GM03348 (cell line): ENCODE measurements around the gene ZNF385D.
"Not testable (repeated sequence)": the region's sequence is repeated elsewhere in the genome, so short reads cannot be mapped to it uniquely, and the experiment has no call there.

Source experiments
- DNase-seq: peaks from one replicate; pipeline ENCODE4 v3.0.0; 2012; ENCODE audit warnings: low spot score

The ZNF385D gene

DNA sequence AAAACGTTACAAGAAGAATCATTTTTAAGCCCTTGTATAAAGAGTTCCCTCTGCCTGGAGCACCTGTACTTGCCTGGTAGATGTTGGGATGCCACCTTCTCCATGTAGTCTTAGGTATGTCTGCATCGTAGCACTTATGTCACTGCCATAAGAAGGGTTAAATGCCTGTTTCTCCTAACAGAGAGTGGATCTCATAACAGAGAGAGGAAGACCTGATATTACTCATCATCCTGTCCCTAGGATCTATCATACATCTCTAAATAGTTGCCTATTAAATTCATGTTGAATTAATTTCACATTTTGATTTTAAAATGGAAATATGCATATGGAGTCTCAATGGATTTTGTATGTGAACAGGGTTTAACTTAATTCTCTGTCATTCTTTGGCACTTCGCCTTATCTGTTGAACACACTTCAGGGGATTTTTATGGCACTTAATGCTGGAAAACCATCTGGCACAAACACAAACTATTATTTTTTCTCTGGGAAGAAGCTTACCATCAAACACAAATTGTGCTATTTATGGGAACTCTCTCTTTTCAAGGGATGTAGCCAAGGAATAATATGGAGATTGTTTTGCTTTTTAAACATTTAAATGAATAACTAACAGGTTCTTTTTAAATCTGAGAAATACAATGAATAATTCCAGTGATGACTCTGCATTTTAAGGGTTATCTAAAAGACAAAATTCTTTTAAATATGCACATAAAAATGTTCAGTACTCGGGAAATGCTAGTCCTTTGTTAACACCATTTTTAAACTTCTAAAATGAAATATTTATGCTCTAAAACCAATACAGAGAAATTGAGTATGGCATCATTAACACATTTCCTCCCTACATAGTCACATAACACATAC is 230.7 kb downstream of the ZNF385D start:
- no peak for DNase-seq

DNA sequence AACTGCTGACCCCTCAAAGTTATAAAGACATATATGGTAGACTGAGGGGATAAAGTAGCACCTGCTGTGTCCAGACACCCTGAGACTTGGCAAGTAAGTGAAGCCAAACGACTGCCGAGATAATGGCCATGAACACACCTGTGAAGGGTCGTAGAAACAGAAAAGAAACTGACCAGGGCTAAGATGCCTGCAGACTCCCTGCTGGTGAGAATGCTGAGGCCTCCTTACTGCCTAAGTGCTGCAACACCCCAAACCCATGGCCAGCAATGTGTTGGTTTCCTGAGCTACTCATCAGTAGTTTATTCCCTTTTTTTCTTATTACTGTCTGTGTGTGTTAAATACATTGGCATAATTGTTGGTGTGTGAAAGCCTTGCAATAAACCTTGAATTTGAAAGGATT is 233.8 kb downstream of the ZNF385D start:
- no peak for DNase-seq

DNA sequence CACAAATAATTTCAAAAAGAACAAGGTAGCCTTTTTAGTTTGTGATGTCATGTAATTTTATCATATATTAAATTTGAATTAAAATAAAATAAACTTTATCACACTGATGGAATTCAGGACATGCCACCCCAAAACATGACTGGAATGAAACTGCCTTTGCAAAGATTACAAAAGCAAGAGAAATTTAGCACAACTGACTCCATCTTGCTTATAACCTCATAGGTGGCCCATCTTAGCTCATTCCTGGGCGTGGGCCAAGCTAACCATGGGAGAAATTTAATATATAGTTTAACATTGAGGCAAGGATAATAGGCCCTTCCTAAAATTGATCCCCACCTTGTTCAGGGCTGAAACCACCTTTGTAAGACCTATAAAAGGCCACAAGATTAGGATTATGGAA is 235.6 kb downstream of the ZNF385D start:
- no peak for DNase-seq

DNA sequence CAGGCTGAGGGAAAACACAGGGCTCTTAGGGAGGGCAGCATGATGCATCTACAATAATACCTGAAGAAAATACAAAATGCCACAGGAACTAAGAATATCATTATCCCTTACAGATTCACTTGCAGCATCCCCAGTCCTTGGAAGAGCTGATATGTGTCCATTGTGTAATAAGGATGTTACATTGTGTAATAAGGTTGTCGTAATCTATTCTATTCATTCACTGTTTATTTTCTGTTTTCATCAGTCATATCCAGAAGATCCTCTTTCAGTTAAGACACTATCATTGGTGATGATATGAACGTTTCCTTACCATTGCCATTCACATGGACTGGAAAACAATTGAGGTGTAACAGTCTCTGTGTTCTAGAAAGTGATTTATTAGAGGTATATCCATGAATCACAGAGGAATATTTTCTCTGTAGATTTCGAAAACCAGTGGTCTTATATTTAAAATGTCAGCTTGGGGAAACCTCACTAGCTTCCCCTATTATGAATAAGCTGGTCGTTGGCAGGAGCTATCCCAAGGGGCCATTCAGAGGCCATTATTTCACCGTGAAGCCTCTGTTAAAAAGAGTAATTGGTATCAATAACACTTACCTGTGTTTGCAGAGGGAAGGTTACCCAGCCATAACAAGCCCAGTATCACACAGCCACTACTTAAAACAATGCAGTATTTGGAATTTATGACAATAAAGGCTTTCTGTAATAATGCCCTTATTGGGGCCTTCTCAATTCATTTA is 241.1 kb downstream of the ZNF385D start:
- peak; percentile 7 for DNase-seq

DNA sequence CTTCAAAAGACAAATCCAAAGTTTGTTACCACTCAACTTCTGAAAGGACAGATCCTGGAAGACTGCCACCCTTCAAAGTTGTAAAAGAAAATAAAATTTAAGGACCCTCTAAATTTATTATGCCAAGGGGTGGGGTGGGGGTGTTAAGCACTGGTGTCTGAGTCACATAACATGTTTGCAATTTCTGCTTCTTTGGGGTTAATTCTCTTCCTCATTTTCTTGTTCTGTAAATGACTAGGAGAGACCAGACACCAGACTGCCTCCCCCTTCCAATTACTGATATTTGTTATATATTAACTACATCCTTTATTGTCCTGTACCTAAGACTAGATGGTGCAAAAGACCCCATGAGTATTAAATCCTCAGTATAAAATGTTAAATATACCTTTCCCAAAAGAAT is 242.8 kb downstream of the ZNF385D start:
- no peak for DNase-seq

DNA sequence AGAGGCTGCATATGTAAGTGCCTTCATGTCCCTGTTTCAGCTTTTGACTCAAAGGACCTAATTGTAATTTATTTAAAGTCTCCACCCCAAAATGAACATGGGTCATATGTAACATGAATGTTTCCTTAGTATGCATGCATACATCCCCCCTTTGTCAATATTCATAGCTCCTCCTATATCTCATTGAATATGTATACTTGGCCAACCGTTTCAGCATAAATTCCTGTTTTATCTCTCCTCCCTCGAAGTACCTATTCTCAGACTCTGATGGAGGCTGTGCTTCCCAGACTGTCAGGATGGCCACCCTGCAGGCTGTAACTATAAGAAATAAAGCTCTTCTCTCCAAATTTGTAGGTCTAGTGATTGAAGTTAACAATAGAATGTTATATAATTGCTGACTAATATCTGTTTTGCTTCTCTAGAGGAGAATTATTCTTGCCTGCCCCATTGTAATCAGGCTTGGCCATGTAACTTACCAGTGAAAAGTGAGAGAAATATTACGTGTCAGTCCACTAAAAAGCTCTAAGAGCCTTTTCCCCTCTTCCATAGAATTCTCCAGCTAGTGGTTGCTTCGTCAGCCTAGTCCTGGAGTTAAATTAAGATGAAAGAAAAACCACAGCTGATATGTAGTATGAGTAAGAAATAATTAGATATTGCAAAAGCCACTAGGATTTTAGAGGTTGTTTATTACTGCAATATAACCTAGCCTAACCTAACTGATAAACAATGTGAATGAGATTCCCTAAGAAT is 245.1 kb downstream of the ZNF385D start:
- no peak for DNase-seq

DNA sequence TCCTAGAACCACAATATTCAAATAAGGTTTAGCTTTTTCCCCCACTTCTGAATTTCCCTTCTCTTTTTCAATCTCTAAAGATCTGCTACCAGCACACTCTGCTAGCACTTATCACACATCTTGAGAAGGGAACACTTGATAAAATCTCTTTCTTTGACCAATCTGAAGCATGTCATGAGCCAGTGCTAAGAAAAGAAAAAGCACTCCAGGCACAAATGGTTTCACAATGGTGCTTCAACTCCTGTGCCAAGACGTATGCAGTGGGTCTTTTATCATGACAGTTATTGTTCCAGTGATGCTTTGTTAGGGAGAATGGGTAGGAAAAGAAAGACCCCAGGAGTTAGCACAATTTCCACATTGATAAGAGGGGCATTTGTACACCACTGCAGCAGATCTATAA is 248.4 kb downstream of the ZNF385D start:
- no peak for DNase-seq

DNA sequence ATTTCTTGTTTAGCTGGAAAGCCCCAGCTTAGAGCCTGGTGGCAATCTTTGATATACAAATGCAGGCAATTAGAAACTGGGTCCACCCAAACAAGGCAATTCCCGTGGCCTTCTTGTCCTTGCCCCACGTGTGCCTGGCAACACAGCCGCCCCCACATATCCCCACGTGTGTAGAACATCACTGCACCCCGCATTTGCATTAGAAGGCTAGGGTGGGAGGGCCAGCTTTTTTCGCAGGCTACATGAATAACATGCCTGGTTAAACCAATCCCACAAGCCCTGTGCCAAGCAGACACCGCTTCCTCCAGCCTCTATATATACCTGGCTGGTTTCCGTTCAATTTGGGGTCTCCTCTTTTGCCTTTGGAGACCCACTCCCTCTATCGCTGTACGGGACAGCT is 250.2 kb downstream of the ZNF385D start:
- no peak for DNase-seq

DNA sequence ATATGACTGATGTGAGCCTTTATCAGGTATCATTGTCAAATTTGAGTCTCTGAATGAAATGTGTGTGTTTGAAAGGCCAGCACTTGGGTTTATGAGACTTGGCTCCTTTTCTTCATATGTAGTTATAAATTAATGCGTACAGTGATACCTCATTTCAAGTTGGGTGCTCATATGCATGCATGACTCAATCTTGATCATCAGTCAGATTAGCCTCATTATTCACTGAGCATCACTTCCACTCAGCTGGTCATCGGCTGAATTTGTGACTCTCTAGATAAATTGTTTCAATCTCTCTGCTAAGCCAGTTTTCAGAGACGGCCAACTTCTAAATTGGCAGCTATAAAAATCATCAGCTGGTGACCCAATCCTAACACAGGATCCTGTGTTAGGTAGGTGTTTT is 260.3 kb downstream of the ZNF385D start:
- DNase-seq, result not testable (repeated sequence)

DNA sequence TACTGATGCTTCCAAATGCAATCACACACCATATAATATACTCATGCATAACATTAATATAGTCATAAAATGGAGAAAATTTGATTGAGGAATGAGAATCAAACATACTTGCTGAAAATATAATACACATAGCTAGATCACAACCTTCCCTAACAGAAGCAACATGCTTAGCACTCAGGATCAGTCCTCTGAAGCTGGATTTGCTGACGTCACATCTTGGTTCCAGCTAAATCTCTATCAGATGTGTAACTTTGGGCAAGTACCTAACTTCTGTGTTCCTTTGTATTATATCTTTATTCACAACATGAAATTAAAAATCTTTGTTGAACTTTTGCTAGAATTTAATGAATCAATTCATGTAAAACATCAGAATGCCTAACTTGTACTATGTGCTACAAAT is 263.5 kb downstream of the ZNF385D start:
- no peak for DNase-seq

DNA sequence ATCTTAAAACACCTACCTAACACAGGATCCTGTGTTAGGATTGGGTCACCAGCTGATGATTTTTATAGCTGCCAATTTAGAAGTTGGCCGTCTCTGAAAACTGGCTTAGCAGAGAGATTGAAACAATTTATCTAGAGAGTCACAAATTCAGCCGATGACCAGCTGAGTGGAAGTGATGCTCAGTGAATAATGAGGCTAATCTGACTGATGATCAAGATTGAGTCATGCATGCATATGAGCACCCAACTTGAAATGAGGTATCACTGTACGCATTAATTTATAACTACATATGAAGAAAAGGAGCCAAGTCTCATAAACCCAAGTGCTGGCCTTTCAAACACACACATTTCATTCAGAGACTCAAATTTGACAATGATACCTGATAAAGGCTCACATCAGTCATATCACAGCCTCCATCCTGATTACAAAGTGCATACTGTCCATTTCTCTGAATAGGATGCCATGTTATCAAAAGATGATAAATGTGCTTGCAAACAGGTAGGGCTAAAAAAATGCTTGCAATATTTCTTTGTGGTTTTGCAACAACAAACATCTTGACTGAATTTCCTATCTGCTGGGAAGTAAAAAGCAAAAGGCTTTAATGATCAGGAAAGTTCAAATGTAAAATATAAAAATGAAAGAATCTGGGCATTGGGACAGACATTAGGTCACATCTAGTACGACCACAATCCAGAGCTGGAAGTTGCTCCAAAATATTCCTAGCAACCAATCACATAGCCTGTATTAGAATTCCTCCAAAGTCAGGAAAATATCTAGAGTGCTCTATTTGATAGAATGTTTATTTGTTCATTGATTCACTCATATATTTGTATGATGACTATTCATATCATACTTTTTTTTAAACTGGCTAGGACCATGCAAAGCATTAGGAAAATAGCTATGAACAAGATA is 264.7 kb downstream of the ZNF385D start:
- DNase-seq, result peak; percentile 12

DNA sequence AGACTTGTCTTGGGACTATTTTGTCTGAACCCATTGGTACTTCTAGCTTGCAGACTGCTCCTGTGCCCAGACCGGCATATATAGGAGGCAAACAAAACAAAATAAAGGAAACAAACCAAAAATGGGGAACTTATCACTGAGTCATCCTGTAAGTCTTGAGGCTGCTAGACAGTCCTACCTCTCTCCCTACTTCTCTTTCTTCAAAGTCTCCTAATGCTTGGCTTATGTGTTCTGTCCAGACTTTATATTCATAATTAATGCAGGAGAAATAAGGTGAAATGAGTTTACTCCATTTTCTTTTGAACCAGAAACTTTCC is 266.2 kb downstream of the ZNF385D start:
- no peak for DNase-seq

DNA sequence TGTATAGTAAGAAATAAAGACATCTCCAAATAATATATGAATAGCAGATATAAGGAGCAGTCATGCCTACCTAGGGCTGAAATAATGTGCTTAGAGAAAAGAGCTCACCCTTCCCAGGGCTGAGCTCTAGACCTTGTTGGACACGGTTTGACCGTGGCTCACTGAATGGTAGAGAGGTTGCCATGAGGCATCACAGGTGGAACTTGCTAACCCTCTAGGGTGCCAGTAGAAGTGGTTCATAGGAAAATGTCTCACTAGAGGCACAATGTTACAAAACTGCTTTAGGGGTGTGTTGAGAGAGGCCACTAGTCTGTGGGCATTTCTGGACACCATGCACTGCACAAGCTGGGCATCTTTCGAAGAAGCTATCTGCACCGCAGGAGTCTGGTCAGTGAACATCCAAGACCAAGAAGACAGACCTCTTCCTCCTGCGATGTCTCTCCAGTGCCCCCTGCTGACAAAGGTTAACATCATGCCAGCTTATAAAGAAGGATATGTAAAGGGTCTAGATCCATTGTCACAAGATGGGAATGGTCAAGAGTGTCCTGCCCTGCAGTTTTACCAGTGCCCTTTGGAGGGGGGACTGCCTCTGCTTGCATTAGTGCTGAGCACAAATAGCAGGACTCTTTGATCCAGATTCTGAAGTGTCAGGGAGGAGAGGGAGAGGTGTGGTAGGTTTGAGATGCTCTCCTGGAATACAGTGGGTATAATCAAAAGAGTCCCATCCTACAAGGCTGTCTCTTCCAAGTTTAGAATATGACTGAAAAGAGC is 266.8 kb downstream of the ZNF385D start:
- DNase-seq, result peak; percentile 61

DNA sequence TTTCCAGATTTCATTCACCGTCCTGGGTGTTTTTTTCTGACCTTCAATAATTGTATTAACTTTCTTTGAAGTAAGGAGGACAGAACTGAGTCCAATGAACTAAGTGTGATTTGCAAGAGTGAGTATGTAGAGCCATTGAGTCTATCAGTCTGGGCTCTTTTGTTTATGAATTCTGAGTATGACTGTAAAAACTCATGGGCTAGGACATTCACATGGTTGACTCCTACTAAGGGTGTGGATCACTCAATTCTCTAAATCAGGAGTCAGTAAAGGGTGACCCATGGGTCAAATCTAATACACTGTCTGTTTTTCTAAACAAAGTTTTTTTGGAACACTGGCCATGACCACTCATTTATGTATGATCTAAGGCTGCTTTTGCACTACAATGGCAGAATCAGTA is 269.0 kb downstream of the ZNF385D start:
- no peak for DNase-seq

DNA sequence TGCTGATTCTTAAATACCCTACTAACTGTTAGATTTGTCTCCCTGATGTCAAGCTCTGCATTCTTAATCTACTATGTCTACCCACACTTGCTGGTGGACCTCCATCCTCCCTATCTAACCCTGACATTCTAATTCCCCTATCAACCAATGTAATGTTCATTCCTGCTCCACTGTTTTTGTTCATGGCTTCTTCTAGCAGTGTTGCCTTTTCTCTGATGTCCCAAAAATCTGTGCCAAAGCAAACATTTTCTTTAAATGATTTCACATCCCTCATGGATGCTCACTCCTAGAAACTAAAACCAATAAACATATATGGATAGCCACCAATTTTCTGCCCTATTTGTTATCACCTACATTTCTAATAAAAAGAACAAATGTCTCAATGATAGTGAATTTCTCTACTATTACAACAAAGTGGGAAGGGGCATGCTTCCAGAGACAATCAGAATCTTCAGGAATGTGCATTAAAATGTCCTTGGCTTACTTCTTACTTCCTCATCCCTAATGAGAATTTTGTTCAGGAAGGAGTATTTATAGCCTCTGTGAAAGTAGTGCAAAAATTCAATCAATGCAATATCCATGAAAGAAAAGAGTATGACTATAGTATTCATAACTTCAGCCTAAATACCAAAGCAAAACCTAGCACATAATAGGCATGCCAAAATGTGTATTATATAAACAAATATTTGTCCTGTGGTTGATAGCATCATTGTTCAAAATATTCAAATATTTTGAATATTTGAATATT is 273.3 kb downstream of the ZNF385D start:
- DNase-seq, result peak; percentile 29

DNA sequence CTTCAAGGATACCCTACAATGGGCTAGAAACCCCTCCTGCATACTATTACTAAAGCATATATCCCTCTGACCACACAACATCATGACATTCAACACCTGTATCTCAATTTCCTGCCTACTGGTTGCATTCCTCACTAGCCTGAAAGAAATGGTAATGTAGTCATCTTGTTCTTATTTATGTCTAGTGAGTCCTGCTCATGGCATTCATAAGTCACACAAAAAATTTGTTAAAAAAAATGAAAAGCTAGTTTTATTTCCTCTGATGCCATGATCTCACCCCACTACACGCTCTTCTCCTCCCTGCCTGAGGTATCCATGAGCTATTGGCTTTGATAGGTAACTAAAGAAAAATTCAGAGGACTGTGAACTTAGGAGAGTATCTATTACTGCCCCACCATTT is 284.5 kb downstream of the ZNF385D start:
- DNase-seq, result peak; percentile 32

DNA sequence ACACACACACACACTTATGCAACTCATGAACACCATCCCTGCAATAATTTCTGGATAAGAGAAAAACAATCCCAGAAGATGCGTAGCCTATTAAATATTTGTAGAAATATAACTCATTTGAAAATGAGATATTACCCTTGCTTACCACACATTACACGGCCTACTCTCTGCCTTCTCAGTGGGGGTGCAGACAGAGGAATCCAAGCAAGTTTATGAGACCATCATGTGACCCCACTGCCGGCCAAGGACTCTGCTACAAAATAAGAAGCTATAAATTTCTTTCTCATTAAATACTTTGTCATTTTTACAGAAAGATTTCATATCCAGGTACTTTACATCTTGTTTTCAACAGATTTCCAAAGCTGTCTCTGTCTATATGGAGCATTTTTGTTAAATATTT is 286.3 kb downstream of the ZNF385D start:
- DNase-seq, result no peak

DNA sequence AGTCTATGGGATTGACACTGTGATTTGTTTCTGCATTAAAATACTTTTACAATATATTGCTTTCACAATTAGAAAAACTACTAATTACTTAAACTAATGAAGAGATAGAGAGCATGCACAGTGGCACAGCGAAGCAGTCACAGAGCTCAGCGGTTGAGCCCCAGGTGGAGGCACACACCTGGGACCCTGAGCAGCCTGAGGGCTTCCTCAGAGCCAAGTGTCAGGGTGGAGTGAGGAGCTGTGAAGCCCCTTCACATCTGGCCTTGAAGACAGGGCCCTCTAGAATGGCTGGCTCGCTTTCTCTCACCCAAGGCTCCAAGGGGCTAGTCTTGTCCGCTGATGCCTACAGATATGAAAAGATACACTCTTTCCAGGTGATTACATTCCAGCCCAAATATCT is 287.7 kb downstream of the ZNF385D start:
- no peak for DNase-seq

DNA sequence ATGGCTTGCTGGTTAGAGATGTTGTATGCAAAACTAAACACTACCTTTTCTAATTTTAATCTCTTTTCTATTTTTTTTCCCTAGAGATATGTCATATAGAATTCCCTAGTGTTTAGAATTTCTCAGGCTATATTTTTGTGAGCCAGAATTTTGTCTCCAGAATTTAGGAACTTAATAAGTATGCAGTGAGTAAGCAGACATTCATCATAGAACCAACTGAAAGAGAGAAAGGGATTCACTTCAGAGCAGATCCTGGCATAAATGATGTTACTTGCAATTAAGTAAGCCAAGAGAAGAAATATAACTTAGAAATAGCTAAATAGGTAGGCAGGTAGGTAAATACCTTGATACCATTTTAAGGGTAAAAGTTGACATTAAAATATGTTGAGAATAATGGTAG is 288.9 kb downstream of the ZNF385D start:
- peak; percentile 33 for DNase-seq

DNA sequence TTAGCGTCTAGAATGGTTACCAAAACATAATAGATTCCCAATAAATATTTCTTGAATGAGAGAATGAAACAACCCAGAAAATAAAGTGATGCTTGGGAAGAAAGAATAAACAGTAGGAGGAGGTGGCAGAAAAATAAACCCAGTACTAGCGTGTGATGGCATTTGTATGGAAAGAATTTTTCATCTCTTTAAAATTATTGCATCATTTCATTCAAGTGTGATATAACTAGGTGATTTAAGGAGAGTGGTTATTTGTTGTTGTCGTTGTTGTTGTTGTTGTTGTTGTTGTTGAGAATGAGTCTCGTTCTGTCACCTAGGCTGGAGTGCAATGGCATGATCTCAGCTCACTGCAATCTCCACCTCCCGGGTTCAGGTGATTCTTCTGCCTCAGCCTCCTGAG is 293.9 kb downstream of the ZNF385D start:
- DNase-seq, result no peak
